ENCODE measurements around the gene LYPD4.

DNA sequence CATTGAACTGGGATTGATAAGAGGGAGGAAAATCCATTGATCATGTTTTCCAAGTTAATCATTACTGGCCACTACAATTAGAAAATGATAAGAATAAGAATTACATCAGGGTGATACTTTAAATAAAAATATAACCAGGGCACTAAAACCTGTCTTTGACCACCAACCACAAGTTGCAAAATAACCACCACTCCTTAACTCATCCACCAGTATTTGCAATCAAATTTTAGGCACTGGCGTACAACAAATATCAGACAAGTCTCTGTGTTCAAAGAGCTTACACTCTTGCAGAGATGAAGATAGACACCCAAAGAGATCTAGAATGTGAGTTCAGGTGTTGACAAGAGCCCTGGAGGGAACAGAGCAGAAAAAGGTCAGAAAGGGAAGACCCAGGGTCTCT is 47.6 kb downstream of the LYPD4 start:
- TF ChIP-seq, protein P1, sequence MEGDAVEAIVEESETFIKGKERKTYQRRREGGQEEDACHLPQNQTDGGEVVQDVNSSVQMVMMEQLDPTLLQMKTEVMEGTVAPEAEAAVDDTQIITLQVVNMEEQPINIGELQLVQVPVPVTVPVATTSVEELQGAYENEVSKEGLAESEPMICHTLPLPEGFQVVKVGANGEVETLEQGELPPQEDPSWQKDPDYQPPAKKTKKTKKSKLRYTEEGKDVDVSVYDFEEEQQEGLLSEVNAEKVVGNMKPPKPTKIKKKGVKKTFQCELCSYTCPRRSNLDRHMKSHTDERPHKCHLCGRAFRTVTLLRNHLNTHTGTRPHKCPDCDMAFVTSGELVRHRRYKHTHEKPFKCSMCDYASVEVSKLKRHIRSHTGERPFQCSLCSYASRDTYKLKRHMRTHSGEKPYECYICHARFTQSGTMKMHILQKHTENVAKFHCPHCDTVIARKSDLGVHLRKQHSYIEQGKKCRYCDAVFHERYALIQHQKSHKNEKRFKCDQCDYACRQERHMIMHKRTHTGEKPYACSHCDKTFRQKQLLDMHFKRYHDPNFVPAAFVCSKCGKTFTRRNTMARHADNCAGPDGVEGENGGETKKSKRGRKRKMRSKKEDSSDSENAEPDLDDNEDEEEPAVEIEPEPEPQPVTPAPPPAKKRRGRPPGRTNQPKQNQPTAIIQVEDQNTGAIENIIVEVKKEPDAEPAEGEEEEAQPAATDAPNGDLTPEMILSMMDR (conservative IDR thresholded peaks at IDR 0.05) = no peak
- TF ChIP-seq EZH2 (IDR thresholded peaks at IDR 0.05; ENCODE audit: low read depth) = no peak

Data from PC-9 (cell line).